GM23248 (cell line): Measurements from ENCODE around the gene XKR7. TPM values are rescaled to one million over a fixed set of nuclear protein-coding genes. Genes with fewer than 3 reads are reported as not detected.
A peak's percentile ranks its signal among the peaks of the same experiment; 100 is the strongest.
"Not testable (repeated sequence)": the region's sequence is repeated elsewhere in the genome, so short reads cannot be mapped to it uniquely, and the experiment has no call there.

Source experiments
- DNase-seq: peaks from one replicate; pipeline ENCODE4 v3.0.0-alpha.2; 2015
- H2AFZ ChIP-seq: fragments of 200-600 bp; sonication (generic); 2 replicates; pipeline ENCODE4 v1.6.1; 2016; ENCODE audit warnings: antibody characterized with exemption
- H3F3A ChIP-seq: fragments of 200-600 bp; sonication (generic); 2 replicates; pipeline ENCODE4 v1.6.1; 2016; ENCODE audit warnings: mild to moderate bottlenecking, antibody characterized with exemption, mixed run types; ENCODE audit not compliant: insufficient read depth
- H3K27ac ChIP-seq: fragments of 200-600 bp; sonication (generic); 2 replicates; pipeline ENCODE4 v1.5.1; 2016; ENCODE audit warnings: mild to moderate bottlenecking
- H3K27me3 ChIP-seq: fragments of 200-600 bp; sonication (generic); replicated peaks from 2 replicates; pipeline ENCODE4 v1.6.1; 2016; ENCODE audit warnings: mild to moderate bottlenecking; ENCODE audit not compliant: insufficient read depth
- H3K36me3 ChIP-seq: fragments of 200-600 bp; sonication (generic); 2 replicates; pipeline ENCODE4 v1.6.1; 2016; ENCODE audit warnings: low read depth, mild to moderate bottlenecking
- H3K4me1 ChIP-seq: fragments of 200-600 bp; sonication (generic); 2 replicates; pipeline ENCODE4 v1.6.1; 2016; ENCODE audit warnings: mild to moderate bottlenecking; ENCODE audit not compliant: insufficient read depth
- H3K4me2 ChIP-seq: fragments of 200-600 bp; sonication (generic); one replicate; pipeline ENCODE4 v1.6.1; 2016; ENCODE audit warnings: mild to moderate bottlenecking; ENCODE audit not compliant: unreplicated experiment
- H3K4me3 ChIP-seq: fragments of 200-600 bp; sonication (generic); 2 replicates; pipeline ENCODE4 v1.5.1; 2016; ENCODE audit warnings: mild to moderate bottlenecking
- H3K79me2 ChIP-seq: fragments of 200-600 bp; sonication (generic); 2 replicates; pipeline ENCODE4 v1.6.1; 2016; ENCODE audit warnings: mild to moderate bottlenecking; ENCODE audit not compliant: insufficient read depth
- H3K9ac ChIP-seq: fragments of 200-600 bp; sonication (generic); 2 replicates; pipeline ENCODE4 v1.6.1; 2016; ENCODE audit warnings: mild to moderate bottlenecking
- H3K9me2 ChIP-seq: fragments of 200-600 bp; sonication (generic); 2 replicates; pipeline ENCODE4 v1.6.1; 2016; ENCODE audit warnings: mixed run types, mild to moderate bottlenecking, moderate library complexity; ENCODE audit not compliant: insufficient read depth
- H3K9me3 ChIP-seq: fragments of 200-600 bp; sonication (generic); one replicate; pipeline ENCODE4 v1.6.1; 2017; ENCODE audit warnings: low read depth
- H4K20me1 ChIP-seq: fragments of 200-600 bp; sonication (generic); 2 replicates; pipeline ENCODE4 v1.6.0; 2016; ENCODE audit not compliant: insufficient read depth
- EZH2 ChIP-seq: fragments of 200-600 bp; sonication (generic); IDR thresholded peaks from 2 replicates; pipeline ENCODE4 v1.6.1; 2018; ENCODE audit warnings: antibody characterized with exemption, mild to moderate bottlenecking; ENCODE audit not compliant: insufficient read depth, poor library complexity, severe bottlenecking
- EZH2phosphoT487 ChIP-seq: fragments of 200-600 bp; sonication (generic); IDR thresholded peaks from 2 replicates; pipeline ENCODE4 v1.6.1; 2018; ENCODE audit warnings: antibody characterized with exemption, moderate library complexity, mild to moderate bottlenecking, low read depth; ENCODE audit not compliant: insufficient read depth
- WGBS, 2 experiments: methylation state at CpG; one replicate each; pipeline ENCODE4 v1.1.6; 2015 to 2017; ENCODE audit warnings: low lambda C conversion rate in 2 of 2, low coverage in 1 of 2; ENCODE audit errors: missing lambda C conversion rate in 2 of 2; 5-methylcytosine and 5-hydroxymethylcytosine counted together
- in situ Hi-C: fragments of 300-500 bp; cut with MboI; formaldehyde crosslinking; loops from 2 replicates; pipeline ENCODE4 v1.15.0; 2020
- polyA plus RNA-seq: library from polyadenylated mRNA; unstranded; fragments of >200 nt; fragmentation: Nextera tagmentation; extraction: Ambion mirVana; gene quantifications from 2 replicates; pipeline ENCODE4 v1.2.1, GENCODE V29; 2016
- total RNA-seq: library from RNA; depleted of rRNA; stranded (reverse); fragments of >200 nt; shearing (Covaris generic); gene quantifications from 2 replicates; pipeline ENCODE4 v1.2.3, GENCODE V29; 2014

Gene XKR7
- total and polyA plus RNA-seq, 2 experiments from 2014 or later, result not detected

DNA sequence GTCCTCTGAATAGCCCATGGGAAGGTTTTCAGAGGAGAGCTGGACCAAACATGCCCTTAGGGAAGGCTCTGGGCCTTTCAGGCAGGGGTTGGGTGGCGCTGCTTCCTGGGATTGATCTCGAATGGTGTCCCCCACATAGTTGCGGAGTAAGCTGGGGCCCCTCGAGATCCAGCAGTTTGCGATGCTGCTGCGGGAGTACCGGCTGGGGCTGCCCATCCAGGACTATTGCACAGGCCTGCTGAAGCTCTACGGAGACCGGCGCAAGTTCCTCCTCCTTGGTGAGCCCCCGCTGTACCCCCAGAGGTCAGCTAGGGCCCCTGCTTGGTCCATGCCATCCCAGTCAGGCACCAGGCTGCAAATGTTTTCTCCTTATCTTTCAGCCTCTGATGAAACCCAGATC lies 61.6 kb downstream of the XKR7 start:
- Histone ChIP-seq H3K9me3 (no peaks in the 10 kb centered on the region), H3K27me3 (peaks cover 54% of the 10 kb centered on the region), H3K9me2 (no peaks in the 10 kb centered on the region), H3K4me3 (no peak overlapping the region), H3K79me2 (no peaks in the 10 kb centered on the region), H3K4me2 (no peak overlapping the region), H3F3A (no peaks in the 10 kb centered on the region), H2AFZ (no peak overlapping the region), H3K36me3 (no peaks in the 10 kb centered on the region), H3K4me1 (no peaks in the 10 kb centered on the region), H4K20me1 (no peaks in the 10 kb centered on the region), H3K9ac (no peak overlapping the region), H3K27ac (no peak overlapping the region)
- no peak for TF ChIP-seq EZH2phosphoT487
- no peak for TF ChIP-seq EZH2
- DNase-seq, result no peak
- 66 to 69% methylated on average over 11 of the region's 11 CpGs for WGBS, 2 experiments
- in situ Hi-C loops, result loop anchor here (10.0 kb wide), 1 partner anchor 175 kb away; no protein-coding TSS in a partner anchor

DNA sequence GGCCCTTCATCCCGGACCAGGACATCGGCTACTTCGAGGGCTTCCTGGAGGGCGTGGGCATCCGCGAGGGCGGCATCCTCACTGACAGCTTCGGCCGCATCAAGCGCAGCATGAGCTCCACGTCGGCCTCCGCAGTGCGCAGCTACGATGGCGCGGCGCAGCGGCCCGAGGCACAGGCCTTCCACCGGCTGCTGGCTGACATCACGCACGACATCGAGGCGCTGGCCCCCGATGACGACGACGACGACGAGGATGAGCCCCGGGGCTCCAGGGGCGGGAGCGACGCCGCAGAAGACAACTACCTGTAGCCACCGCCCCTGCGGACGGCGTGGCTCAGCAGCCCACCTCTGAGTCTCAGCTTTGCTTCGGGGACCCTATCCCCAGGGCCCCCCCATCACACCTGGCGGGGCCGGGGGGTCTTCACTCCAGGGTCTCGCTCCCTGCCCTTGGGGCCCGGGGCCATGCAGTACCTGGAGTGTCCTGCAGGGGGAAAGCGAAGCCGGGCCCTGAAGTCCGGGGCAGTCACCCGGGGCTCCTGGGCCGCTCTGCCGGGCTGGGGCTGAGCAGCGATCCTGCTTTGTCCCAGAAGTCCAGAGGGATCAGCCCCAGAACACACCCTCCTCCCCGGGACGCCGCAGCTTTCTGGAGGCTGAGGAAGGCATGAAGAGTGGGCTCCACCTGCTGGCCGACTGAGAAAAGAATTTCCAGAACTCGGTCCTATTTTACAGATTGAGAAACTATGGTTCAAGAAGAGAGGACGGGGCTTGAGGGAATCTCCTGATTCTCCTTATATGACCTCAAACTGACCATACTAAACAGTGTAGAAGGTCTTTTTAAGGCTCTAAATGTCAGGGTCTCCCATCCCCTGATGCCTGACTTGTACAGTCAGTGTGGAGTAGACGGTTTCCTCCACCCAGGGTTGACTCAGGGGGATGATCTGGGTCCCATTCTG lies 63.3 kb downstream of the XKR7 start:
- Histone ChIP-seq H3K27ac (no peak overlapping the region), H3K9ac (no peak overlapping the region), H3K36me3 (no peaks in the 10 kb centered on the region), H4K20me1 (no peaks in the 10 kb centered on the region), H3K9me3 (no peaks in the 10 kb centered on the region), H3F3A (no peaks in the 10 kb centered on the region), H3K4me2 (peak overlapping the region; percentile 62), H3K4me3 (peak overlapping the region; percentile 29; the same call in 1 of the 2 replicates), H3K4me1 (no peaks in the 10 kb centered on the region), H2AFZ (peak overlapping the region; percentile 35), H3K79me2 (no peaks in the 10 kb centered on the region), H3K9me2 (no peaks in the 10 kb centered on the region), H3K27me3 (peaks cover 56% of the 10 kb centered on the region)
- DNase-seq, result peak; percentile 88
- WGBS, 2 experiments, result 9 to 10% methylated on average over 44 to 57 of the region's 59 CpGs
- in situ Hi-C loops, result no loop called here
- TF ChIP-seq EZH2phosphoT487 (no peak), EZH2 (no peak)

DNA sequence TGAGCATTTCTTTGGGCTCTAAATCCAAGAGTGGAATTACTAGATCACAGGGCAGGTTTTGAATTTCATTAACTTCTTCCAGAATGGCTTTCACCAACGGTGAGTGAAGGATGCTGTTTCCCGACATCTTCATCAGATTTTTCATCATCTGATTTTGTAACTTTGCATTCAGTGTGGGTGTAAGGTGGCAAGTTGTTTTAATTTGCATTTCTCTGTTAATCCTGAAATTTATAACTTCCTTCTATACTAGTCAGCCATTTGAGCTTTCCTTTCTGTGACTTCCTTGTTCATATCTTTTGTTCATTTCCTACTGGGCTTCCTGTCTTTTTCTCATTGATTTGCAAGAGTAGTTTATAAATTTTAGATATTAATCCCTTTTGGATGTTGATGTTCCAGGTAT lies 65.4 kb downstream of the XKR7 start:
- H3K27me3 ChIP-seq, result peaks cover 51% of the 10 kb centered on the region
- peaks cover 7% of the 10 kb centered on the region; the same call in 1 of the 2 replicates for H3K4me1 ChIP-seq
- H3K4me2 ChIP-seq, result no peak overlapping the region
- H3K4me3 ChIP-seq, result no peak overlapping the region
- H3K36me3 ChIP-seq, result no peaks in the 10 kb centered on the region
- in situ Hi-C loops, result no loop called here
- H3K9me3 ChIP-seq, result no peaks in the 10 kb centered on the region
- no peak for DNase-seq
- no peak overlapping the region for H3K9ac ChIP-seq
- no peaks in the 10 kb centered on the region for H3K79me2 ChIP-seq
- H3F3A ChIP-seq, result peaks cover 11% of the 10 kb centered on the region; the same call in 1 of the 2 replicates
- TF ChIP-seq EZH2, result peak; percentile 28
- TF ChIP-seq EZH2phosphoT487, result no peak
- H4K20me1 ChIP-seq, result no peaks in the 10 kb centered on the region
- no peak overlapping the region for H3K27ac ChIP-seq
- H2AFZ ChIP-seq, result no peak overlapping the region
- no peaks in the 10 kb centered on the region for H3K9me2 ChIP-seq
- 27 to 53% methylated on average over 2 of the region's 2 CpGs for WGBS, 2 experiments

DNA sequence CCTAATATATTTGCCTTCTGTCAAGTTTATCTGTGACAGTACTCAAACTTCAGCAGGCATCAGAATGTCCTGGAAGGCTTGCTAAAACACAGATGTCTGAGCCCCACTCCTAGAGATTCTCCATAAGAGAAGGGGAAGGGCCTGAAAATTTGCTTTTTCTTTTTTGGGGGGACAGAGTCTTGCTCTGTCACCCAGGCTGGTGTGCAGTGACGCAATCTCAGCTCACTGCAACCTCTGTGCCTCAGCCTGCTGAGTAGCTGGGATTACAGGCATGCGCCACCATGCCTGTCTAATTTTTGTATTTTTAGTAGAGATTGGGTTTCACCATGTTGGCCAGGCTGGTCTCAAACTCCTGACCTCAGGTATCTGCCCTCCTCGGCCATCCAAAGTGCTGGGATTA lies 65.8 kb downstream of the XKR7 start:
- H3K4me2 ChIP-seq, H3K4me3 ChIP-seq, H3K9me3 ChIP-seq, H2AFZ ChIP-seq, H3K9ac ChIP-seq, H3K27ac ChIP-seq, in situ Hi-C loops, DNase-seq, H3K9me2 ChIP-seq, H3K4me1 ChIP-seq, H4K20me1 ChIP-seq, H3K36me3 ChIP-seq, H3K79me2 ChIP-seq: not testable (repeated sequence)
- H3K27me3 ChIP-seq, result peaks cover 54% of the 10 kb centered on the region
- WGBS, 2 experiments, result 42 to 43% methylated on average over 3 of the region's 3 CpGs
- H3F3A ChIP-seq, result peaks cover 12% of the 10 kb centered on the region; the same call in 1 of the 2 replicates
